CD4-positive, alpha-beta T cell treated with Interferon alpha-2 for 1 hour (primary cell): ENCODE results near the gene HDAC10.

Experiments
- DNase-seq, 2 donors: peaks; one replicate each; pipeline ENCODE4 v3.0.0-alpha.2; 2020 to 2022

HDAC10 gene

DNA sequence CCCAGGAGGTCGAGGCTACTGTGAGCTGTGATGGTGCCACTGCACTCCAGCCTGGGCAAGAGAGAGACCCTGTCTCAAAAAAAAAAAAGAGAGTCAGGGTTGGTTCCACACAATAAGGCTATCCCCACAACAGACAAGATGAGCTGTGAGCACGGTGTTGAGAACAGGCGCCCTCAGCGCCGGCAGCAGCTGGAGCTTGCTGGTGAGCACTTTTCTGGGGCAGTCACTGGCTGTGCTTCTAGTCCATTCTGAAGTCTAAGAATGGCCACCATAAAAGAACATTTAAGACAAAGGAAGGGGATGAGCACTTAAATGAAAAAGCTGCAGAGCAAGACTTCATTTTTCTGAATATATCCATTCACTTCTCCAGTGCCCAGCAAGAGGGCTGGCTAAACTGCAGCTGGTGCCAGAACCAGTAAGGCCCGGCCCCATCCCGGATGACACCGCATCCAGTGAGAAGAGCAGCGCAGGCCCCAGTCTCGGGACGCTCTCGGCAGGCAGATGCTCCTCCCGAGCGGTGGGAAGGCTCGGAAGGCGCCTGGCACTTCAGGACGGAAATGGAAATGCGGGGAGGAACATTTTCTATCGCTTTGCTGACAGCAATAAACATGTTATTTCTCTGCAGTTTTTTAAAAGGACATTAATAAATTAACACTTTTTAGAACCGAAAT, 18.4 kb downstream of the HDAC10 start:
- DNase-seq: no peak

DNA sequence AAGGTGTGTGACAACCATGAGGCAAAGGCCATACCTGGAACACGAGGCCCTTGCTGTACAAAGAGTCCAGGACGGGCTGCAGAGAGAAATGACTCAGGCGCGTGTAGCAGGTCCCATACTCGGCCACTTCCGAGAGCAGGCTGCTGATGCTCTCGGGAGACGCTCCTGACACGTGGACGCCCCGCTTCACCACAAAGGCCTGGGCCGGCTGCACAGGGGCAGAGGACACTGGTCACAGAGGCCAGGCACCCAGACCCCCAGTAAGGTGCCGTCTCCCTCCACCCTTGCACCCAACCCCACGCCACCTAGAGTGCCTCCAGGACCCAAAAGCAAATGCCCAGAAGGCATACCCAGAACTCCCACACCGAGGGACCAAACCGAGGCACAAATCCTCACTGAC, 21.7 kb downstream of the HDAC10 start:
- DNase-seq: no peak

DNA sequence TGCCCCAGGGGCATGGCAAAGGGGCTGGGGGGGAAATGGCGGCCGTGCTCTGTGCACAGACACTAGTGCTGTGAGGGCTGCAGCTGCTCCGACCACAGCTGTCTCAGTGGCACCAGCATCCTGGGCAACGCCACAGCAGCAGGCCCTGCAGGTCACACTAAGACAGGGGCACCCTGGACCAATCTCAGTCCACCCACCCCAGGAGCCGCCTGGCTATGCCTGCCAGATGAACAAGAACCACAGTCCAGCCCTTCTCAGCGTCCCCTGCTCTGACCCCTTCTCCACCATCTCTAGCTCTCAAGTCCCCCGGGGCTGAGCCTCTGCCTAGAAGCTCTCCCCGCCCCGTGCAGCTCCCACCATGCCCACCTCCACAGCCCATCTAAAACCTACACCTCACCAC, 22.7 kb downstream of the HDAC10 start:
- no peak for DNase-seq

- no peak for DNase-seq
These were observed 23.4 kb downstream of the HDAC10 start for GRCh38 chr22:50227579-50228215.

GRCh38 chr22:50226875-50227165, 24.2 kb downstream of the HDAC10 start:
- DNase-seq: no peak

GRCh38 chr22:50226063-50226874, 24.8 kb downstream of the HDAC10 start:
- no peak for DNase-seq

DNA sequence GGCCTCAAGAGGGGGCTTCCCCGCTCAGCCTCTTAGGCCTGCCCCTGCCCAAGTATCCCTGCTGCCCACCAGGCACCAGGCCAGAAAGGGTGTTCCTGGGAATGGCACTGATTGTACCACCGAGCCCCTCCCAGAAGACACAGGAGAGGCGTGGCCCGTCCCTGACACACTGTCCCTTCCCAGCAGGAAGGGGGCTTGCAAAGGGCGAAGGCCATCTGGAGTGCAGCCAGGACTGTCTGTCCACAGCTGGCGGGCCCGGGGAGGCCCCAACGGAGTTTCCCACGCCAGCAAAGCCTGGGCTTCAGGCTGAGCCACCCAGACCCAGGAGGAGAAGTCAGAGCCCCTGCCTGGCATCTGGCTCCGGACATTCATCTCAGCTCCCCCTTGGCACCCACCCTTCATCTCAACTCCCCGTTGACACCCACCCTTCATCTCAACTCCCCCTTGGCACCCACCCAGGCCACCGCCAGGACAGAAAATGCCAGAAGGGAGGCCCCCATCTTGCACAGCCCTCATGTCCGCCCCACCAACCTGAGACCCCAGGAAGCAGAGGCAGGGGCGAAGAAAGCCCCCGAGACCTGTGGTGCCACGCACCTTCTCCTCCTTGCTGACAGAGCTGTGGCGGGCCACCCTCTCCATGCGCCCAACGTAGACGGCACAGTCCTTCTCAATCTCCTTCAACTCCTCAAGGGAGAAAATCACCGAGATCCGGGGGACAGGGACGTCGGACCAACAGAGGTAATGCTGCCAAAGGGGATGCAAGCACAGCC, 25.7 kb downstream of the HDAC10 start:
- no peak for DNase-seq

- no peak for DNase-seq
These were observed 27.0 kb downstream of the HDAC10 start for GRCh38 chr22:50224071-50224470.

- DNase-seq: no peak
These were observed 28.6 kb downstream of the HDAC10 start for GRCh38 chr22:50222508-50222907.

DNA sequence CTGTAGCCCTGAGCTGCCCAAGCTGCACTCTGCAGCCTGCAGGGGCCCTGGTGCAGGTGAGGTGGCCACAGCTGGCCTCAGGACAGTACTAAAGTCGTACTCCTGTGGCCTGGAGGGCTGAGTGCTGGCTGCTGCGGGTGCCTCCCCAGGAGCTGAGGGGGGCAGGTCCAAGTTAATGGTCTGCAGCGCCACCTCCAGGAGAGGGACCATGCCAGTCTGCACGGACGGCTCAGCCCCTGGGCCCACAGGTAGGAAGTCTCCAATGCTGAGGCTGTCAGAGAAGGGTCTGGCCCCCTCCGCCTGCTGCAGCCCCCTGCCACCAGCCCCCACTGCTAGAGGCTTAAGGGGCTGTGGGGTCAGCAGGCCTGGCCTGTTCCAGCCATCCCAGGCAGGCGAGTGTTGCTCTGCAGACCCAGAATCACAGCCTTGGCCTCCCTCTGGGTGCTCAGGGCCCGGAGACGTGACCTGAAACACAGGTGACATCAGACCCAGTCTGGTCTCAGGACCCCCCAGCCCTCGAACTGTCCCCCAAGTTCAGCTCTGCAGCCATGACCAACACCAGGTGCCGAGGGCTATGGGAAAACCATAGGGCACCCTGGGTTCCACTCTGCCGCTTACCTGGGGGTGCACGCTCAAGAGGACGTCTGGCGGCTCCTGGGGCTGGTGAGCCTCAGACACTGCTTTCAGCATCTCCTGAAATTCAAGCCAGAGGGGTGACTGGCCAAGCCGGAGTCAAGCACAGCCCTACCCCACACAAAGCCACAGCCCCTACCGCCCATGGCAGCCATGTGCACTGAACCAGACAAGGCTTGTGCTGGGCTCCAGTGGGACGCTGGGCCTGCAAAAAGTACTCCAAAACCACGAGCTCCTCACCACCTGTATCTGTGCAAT, 29.4 kb downstream of the HDAC10 start:
- DNase-seq: no peak

DNA sequence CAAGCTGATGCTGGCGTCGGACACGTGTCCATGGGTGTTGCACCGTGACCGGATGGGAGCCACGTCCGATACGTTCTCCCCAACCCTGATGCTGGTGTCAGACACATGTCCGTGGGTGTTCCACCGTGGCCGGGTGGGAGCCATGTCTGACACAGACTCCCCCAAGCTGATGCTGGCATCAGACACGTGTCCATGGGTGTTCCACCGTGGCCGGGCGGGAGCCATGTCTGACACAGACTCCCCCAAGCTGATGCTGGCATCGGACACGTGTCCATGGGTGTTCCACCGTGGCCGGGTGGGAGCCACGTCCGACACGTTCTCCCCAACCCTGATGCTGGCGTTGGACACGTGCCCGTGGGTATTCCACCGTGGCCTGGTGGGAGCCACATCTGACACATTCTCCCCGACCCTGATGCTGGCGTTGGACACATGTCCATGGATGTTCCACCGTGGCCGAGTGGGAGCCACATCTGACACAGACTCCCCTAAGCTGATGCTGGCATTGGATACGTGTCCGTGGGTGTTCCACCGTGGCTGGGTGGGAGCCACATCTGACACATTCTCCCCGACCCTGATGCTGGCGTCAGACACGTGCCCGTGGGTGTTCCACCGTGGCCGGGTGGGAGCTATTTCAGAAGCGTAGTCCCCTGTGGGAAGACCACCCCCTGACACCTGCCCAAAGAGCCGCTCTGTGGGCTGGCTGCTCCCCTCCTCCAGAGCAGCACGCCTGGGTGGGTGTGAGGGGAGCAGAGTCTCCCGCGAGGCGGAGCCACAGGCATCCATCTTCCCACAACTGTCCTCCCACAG, 30.3 kb downstream of the HDAC10 start:
- no peak for DNase-seq

GRCh38 chr22:50219800-50220602, 31.1 kb downstream of the HDAC10 start:
- no peak for DNase-seq

DNA sequence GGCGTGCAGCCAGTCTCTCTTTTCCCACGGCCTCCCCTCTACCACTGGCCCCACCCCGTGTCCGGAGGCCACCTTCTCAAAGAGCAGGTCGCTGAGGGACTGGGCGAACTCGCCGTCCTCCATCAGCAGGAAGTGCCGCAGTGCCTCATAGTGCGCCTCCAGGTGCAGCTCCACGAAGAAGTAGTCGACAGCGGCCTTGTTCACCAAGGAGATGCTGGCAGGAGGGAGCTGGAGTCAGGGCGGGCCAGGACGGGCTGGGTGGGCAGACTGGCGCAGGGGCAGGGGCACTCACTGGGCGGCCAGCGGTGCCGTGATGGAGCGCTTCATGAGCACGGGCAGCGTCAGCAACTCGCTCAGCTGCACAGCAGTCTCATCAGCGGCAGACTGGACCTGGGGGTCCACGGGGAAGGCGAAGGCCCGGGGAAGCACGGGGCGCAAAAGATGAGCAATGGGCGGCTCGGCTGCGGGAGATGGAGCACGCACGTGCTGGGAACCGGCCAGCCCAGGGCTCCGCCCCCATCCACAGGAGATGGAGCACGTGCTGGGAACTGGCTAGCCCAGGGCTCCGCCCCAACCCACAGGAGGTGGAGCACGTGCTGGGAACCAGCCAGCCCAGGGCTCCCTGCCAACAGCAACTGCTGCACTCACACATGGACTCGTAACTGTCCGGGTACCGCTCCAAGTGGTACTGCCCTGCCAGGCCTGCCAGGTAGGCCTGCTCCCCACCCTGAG, 31.9 kb downstream of the HDAC10 start:
- DNase-seq: no peak

DNA sequence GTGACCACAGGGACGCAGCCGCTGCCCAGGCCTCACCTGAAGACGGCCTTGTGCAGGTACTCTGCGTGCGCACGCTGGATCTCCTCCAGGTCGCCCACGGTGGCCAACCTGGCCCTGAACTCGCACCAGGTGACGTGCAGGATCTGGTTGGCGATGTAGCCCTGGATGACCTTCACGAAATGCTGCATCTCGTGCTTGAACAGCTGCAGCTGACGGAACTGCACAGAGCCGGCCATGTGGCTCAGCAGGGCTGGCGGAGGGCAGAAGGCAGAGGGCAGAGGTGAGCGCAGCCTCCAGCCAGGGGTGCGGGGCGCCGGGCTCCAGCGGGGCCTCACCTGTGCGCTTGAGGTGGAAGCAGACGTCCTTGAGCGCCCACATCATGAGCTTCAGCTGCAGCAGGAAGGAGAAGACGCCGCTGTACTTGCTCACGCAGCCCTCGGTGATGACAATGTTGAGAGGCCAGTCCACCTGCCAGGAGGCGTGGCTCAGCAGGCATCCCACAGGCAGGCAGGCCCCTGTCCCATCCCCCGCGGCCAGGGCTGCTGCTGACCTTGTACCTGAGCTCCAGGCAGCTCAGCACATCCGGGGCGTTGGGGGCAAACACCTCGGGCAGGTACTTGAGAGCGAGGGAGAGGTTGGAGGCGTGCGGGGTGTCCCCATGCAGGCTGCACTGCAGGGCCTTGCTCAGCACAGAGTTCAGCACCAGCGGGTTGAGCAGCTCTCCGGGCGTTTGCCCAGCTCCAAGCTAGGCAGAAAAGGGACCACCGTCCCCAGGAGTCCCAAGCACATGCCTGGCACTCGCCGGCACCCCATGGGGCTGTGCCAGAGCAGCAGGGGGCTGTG, 32.7 kb downstream of the HDAC10 start:
- no peak for DNase-seq

GRCh38 chr22:50217543-50218152, 33.4 kb downstream of the HDAC10 start:
- DNase-seq: no peak

GRCh38 chr22:50216684-50217520, 34.2 kb downstream of the HDAC10 start:
- no peak for DNase-seq

DNA sequence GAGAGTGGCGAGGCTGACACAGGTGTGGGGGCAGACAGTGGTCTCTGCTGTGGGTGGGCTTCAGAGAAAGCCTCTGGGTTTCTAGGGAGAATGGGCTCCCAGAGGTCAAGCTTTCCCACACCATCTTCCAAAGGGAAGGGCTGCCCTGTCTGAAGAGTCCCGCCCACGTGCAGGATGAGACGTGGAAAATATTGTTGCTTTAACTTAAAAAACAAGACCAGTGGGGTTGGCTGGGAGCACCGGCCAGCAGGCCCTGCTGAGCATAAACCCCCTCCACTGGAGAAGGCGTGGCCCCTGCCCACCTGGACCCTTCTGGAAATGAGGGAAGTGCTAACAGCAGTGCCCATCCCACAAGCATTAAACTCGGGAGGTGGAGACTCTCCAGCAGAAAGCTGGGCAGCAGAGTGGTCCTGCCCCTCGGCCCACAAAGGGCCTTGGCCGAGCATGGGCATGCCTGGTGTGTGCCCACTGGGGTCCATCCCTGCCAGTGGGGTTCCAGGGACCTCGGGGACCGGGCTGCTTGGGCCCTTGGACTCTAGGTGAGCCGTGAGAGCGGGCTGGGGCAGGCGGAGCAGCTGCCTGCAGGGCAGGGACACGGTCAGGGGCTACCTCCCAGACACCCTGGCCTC, 34.9 kb downstream of the HDAC10 start:
- DNase-seq: no peak
